ENCODE data around the gene AHSA1.
"Not testable (repeated sequence)": the region's sequence is repeated elsewhere in the genome, so short reads cannot be mapped to it uniquely, and the experiment has no call there.

AHSA1 gene

GRCh38 chr14:77457522-77458248 is at the start of gene AHSA1, which contains the start of gene VIPAS39:
Gene AHSA1, plus strand, starts transcription at chr14:77458093. Its CDS starts 97 bp downstream, at chr14:77458190.
Gene VIPAS39, minus strand, starts transcription at chr14:77457601. Its CDS starts 3,499 bp downstream, at chr14:77454102.
- DNase-seq = peak; percentile 99

GRCh38 chr14:77409131-77409533 is 48.8 kb upstream of the AHSA1 start:
- peak in 1 of 2 experiments; percentile 38 for DNase-seq

- DNase-seq = not testable (repeated sequence)
Measured at GRCh38 chr14:77415403-77416030, 42.4 kb upstream of the AHSA1 start.

GRCh38 chr14:77416098-77416497 is 41.8 kb upstream of the AHSA1 start:
- not testable (repeated sequence) for DNase-seq

GRCh38 chr14:77416836-77417235 is 41.1 kb upstream of the AHSA1 start:
- no peak for DNase-seq

- DNase-seq = no peak
Measured at GRCh38 chr14:77421201-77421600, 36.7 kb upstream of the AHSA1 start.

GRCh38 chr14:77423423-77423822 is 34.5 kb upstream of the AHSA1 start, which contains the start of gene NOXRED1:
Gene NOXRED1, minus strand, starts transcription at chr14:77423523. Its CDS starts 634 bp downstream, at chr14:77422889.
- no peak for DNase-seq

GRCh38 chr14:77424862-77425261 is 33.0 kb upstream of the AHSA1 start:
- no peak for DNase-seq

GRCh38 chr14:77426396-77426795 is 31.5 kb upstream of the AHSA1 start:
- no peak for DNase-seq

GRCh38 chr14:77436042-77436441 is 21.9 kb upstream of the AHSA1 start:
- no peak for DNase-seq

GRCh38 chr14:77438596-77438995 is 19.3 kb upstream of the AHSA1 start:
- DNase-seq = no peak

GRCh38 chr14:77439861-77440260 is 18.0 kb upstream of the AHSA1 start:
- no peak for DNase-seq

GRCh38 chr14:77442196-77442595 is 15.7 kb upstream of the AHSA1 start:
- DNase-seq = no peak

- DNase-seq = no peak
Measured at GRCh38 chr14:77455966-77456640, 1.8 kb upstream of the AHSA1 start.

GRCh38 chr14:77457115-77457521 is 775 bp upstream of the AHSA1 start:
- DNase-seq = peak in 1 of 2 experiments; percentile 73

GRCh38 chr14:77458249-77458950 is 507 bp downstream of the AHSA1 start:
- DNase-seq = peak; percentile 8 to 66

GRCh38 chr14:77459072-77459723 is 1.3 kb downstream of the AHSA1 start:
- peak; percentile 59 to 83 for DNase-seq

GRCh38 chr14:77467801-77468200 is 9.9 kb downstream of the AHSA1 start:
- DNase-seq = no peak

- no peak for DNase-seq
Measured at GRCh38 chr14:77469067-77469505, 11.2 kb downstream of the AHSA1 start.

GRCh38 chr14:77469539-77469938 is 11.6 kb downstream of the AHSA1 start:
- DNase-seq = no peak

GRCh38 chr14:77470224-77470870 is 12.5 kb downstream of the AHSA1 start:
- DNase-seq = no peak

- DNase-seq = no peak
Measured at GRCh38 chr14:77473921-77474320, 16.0 kb downstream of the AHSA1 start.
